DLD1 (cell line): Measurements from ENCODE around the gene KCP.

ENCODE experiments used
- in situ Hi-C: cut with HindIII; loops from 2 replicates; pipeline ENCODE4 v1.10.0; 2017; ENCODE audit warnings: low sequenced_read_pairs

Gene KCP

DNA sequence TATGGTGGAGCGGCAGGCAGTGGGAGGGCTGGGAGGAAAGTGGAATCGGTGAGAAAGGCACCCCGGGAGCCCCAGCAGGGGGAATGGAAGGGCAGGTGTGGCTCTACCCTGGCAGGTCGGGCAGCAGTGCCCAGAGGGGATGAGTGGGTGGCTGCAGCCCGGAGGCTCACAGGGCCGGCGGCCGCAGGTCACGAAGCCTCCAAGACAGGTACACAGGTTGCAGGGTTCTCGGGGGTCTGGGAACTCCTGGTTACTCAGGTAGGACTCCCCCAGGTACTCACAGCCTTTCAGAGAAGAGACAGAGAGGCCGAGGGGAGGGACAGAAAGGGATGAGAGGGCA lies 21.8 kb downstream of the KCP start:
- in situ Hi-C loops = no loop called here

DNA sequence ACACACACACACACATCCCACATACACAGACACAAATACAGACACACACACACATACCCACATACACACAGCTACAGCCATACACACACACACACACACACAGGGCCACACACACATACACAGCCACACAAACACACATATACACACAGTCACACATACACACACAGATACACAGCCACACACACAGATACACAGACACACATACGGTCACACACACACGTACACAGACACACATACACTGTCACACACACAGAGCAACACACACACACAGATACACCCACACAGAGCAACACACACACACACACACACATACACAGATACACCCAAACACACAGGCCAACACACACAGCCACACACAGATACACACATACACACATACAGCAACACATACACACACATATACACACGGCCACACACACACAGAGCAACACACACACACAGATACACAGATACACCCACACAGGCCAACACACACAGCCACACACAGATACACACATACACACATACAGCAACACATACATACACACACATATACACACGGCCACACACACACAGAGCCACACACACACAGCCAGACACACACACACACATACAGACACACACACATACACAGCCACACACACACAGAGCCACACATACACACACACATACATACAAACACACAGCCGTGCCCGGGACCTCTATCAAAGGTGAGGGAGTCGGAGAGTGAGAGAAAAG lies 22.3 kb downstream of the KCP start:
- in situ Hi-C loops = no loop called here

- in situ Hi-C loops = no loop called here
Measured at GRCh38 chr7:128887169-128888038, 23.1 kb downstream of the KCP start.

GRCh38 chr7:128886391-128887168 lies 23.9 kb downstream of the KCP start:
- in situ Hi-C loops = no loop called here

DNA sequence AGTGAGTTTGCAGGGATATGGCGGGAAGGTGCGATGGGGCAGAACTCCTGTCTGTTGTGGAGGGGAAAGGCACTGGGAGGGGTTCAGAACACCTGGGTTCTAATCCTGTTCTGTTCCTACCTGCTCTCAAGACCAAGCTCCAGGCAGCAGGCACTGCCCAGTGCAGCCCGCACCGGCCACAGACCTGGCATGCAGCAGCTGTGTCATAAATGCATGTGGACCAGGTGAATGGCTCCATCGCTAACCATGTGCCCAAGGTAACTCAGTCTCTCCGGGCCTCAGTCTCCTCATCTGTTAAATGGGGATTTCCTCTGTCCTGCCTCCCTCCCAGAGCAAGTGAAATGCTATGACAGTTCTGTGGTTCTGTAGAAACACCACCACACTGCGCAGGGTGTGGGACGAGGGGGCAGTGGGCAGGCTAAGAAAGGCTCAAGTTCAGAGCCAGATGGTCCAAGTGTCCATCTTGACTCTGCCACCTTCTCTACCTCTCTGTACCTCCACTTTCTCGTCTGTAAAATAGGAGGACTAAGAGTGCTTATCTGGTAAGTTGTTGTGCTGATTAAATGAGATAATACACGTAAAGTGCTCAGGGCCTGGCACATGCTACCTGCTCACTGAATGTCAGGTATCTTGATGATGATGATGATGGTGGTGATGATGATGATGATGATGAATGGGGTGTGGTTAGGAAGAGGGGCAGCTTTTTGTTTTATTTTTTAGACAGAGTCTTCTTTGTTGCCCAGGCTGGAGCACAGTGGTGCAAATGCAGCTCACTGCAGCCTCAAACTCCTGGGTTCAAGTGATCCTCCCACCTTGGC lies 24.9 kb downstream of the KCP start:
- in situ Hi-C loops = no loop called here

- in situ Hi-C loops = no loop called here
Measured at GRCh38 chr7:128884561-128885369, 25.7 kb downstream of the KCP start.

DNA sequence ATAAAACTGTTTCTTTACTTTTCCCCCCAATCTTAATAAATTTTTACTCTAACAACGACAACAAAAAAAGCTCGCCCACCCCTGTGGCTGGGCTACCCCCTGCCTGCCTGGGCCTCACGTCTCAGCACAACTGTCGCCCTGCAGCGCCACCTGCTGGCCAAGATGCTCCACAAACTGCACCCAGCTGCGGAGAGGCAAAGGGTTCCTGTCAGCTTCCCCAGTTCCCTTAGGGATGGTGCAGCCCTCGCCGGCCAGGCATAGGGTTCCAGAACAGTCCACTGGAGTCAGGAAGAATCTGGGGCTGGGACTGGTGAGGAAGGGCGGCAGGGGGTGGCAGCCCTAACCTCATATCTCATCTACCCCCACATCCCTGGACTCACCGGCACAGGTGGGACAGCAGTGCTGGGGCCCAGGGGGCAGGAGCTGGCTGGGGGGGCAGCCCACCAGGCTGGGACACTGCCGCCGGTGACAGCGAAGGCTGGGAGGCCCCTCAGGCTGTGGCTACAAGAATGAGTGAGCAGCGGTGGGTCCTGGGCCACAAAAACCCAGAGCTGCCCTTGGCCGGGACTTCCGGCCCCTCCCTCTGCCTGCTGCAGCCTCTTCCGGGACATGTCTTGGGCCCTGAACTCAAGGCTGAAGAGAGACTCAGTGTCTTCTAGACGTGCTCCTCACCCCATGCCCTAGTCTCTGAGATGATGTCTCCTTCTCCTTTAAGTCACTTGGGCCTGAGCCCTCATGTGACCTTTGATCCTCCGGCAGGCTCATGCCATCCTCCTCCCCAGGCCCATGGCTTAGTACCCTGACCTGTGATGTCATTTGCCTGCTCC lies 26.7 kb downstream of the KCP start:
- in situ Hi-C loops = no loop called here

- in situ Hi-C loops = no loop called here
Measured at GRCh38 chr7:128882134-128882533, 28.4 kb downstream of the KCP start.

DNA sequence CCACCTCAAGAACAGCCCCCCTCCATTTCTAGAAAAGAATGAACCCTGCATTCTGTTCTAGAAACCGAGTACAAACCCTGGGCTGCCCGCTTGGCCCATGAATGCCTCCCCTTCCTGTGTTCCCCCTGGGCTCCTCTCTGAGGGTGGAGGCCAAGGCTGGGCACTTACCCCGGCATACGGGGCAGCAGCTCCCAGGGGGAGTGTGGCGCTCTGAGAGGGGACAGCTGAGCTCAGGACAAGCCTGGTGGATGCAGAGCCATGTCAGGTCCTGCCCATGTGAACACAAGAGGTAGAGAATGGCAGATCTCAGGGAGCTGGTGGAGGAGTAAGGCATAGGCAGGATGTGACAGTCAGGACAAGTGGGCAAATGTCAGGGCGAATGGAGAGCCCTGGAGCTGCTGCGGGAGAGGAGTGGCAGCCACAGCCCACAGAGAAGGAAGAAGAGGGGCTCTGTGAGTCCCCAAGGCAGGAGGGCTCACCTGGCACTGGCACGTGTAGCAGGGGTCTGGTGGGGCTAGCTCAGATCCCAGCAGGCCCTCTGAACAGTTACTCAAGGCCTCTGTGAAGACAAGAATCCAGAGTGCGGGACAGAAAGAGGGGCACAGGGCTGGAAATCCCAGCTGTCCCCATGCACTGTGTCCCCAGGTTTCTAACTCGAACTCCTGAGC lies 28.9 kb downstream of the KCP start:
- in situ Hi-C loops = no loop called here

GRCh38 chr7:128880791-128881457 lies 29.6 kb downstream of the KCP start:
- in situ Hi-C loops = no loop called here

GRCh38 chr7:128879939-128880746 lies 30.4 kb downstream of the KCP start:
- in situ Hi-C loops = no loop called here

- in situ Hi-C loops = no loop called here
Measured at GRCh38 chr7:128879461-128879938, 31.0 kb downstream of the KCP start.

GRCh38 chr7:128878226-128879105 lies 32.0 kb downstream of the KCP start:
- in situ Hi-C loops = no loop called here

GRCh38 chr7:128877756-128878120 lies 32.8 kb downstream of the KCP start:
- in situ Hi-C loops = no loop called here

DNA sequence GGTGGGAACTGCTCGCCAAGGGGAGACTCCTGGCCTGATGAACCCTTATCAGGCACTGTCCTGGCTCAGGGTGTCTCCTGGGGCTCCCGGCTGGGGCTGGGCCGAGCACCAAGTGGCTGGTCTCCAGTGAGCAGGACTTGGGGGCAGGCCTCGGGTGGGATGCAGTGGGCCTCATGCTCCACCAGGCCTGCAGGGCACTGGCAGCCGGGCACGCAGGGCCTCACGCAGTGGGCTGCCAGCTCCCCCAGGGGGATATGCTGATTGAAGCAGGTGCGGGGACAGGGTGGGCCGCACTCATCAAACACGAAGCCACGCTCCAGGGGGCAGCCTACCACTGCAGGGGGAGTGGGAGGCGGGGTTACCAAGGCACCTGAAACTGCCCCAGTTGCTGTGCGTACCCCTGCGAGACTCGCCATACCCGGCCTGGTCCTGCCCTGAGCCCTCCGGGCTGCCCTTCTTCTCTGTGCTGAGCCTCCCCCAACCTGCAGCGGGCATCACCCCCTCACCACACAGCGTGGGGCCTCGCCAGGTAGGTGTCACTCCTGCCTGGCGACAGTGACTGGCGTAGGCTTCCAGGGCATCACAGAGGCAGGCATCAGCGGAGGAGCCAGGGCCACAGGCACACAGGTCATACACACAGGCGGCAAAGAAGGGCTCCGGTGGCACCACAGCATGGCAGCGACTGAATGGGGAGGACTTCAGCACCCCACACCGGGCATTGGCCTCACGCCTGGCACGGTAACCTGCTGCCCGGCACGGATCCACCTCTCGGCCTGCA lies 33.3 kb downstream of the KCP start:
- in situ Hi-C loops = no loop called here
